ENCODE measurements around the gene LIMS1.

GRCh38 chr2:108643261-108643849 lies 109.1 kb downstream of the LIMS1 start:
- TF ChIP-seq GATA2 (IDR thresholded peaks at IDR 0.05; ENCODE audit: low read depth, low read length), result no peak
- TF ChIP-seq GATA3 (IDR thresholded peaks at IDR 0.05; ENCODE audit: low read depth, low read length), result no peak
